HepG2 (cell line): Measurements from ENCODE around the gene PSMD4. TPM values are rescaled to one million over a fixed set of nuclear protein-coding genes. Genes with fewer than 3 reads are reported as not detected.

Source experiments
- CEBPG ChIP-seq: IDR thresholded peaks from 2 replicates; pipeline ENCODE4 v1.6.1; 2016
- CENPT ChIP-seq: sonication (generic); formaldehyde crosslinking; IDR thresholded peaks from 2 replicates; pipeline ENCODE4 v1.8.0; 2022; ENCODE audit warnings: low read depth, mild to moderate bottlenecking, moderate library complexity, missing genetic modification reagents
- ERF ChIP-seq: IDR thresholded peaks from 2 replicates; pipeline ENCODE4 v1.6.1; 2018; ENCODE audit warnings: missing biosample characterization, missing genetic modification reagents
- FIP1L1 ChIP-seq: fragments of 200-400 bp; formaldehyde crosslinking; IDR thresholded peaks from 2 replicates; pipeline ENCODE4 v1.6.1; 2018; ENCODE audit warnings: low read depth, mild to moderate bottlenecking, low read length, moderate library complexity, borderline replicate concordance; ENCODE audit not compliant: insufficient read depth
- FOXA3 ChIP-seq: IDR thresholded peaks from 2 replicates; pipeline ENCODE4 v1.6.1; 2016; ENCODE audit warnings: missing genetic modification reagents, missing compliant biosample characterization
- IRF2 ChIP-seq: IDR thresholded peaks from 2 replicates; pipeline ENCODE4 v1.6.1; 2018; ENCODE audit warnings: missing genetic modification reagents, missing compliant biosample characterization
- KDM1A ChIP-seq: IDR thresholded peaks from 2 replicates; pipeline ENCODE4 v1.6.1; 2016; ENCODE audit warnings: missing compliant biosample characterization
- KLF16 ChIP-seq, 2 experiments: sonication (generic) in 1 of 2; formaldehyde crosslinking in 1 of 2; IDR thresholded peaks; 2 replicates each; pipeline versions ENCODE4 v1.6.1 to v1.8.0; 2016 to 2023; ENCODE audit warnings: missing genetic modification reagents in 2 of 2, missing compliant biosample characterization in 1 of 2
- POLR2G ChIP-seq: fragments of 200-400 bp; formaldehyde crosslinking; IDR thresholded peaks from 2 replicates; pipeline ENCODE4 v1.6.1; 2018; ENCODE audit warnings: mild to moderate bottlenecking, low read depth, low read length, moderate library complexity
- RCOR2 ChIP-seq: IDR thresholded peaks from 2 replicates; pipeline ENCODE4 v1.6.1; 2016; ENCODE audit warnings: missing biosample characterization, missing genetic modification reagents
- SALL2 ChIP-seq: sonication (generic); formaldehyde crosslinking; IDR thresholded peaks from 2 replicates; pipeline ENCODE4 v1.8.1; 2023; ENCODE audit warnings: mild to moderate bottlenecking, missing genetic modification reagents, inconsistent platforms
- SNAPC2 ChIP-seq: sonication (generic); formaldehyde crosslinking; IDR thresholded peaks from 2 replicates; pipeline ENCODE4 v1.8.1; 2022; ENCODE audit warnings: mild to moderate bottlenecking, missing genetic modification reagents
- TBL1XR1 ChIP-seq: fragments of 150-350 bp; IDR thresholded peaks from 2 replicates; pipeline ENCODE4 v1.6.1; 2014; ENCODE audit warnings: borderline replicate concordance, low read length; ENCODE audit not compliant: partially characterized antibody
- TMF1 ChIP-seq: sonication (generic); formaldehyde crosslinking; IDR thresholded peaks from 2 replicates; pipeline ENCODE4 v1.8.1; 2022; ENCODE audit warnings: low read depth, missing genetic modification reagents
- YY1 ChIP-seq: IDR thresholded peaks from 2 replicates; pipeline ENCODE4 v1.6.1; 2011; ENCODE audit warnings: low read length, low read depth, moderate library complexity, mild to moderate bottlenecking; ENCODE audit not compliant: insufficient read depth, insufficient replicate concordance
- ZBTB44 ChIP-seq: sonication (generic); formaldehyde crosslinking; IDR thresholded peaks from 2 replicates; pipeline ENCODE4 v1.4.0; 2020; ENCODE audit warnings: missing genetic modification reagents
- ZFP36L1 ChIP-seq: sonication (generic); formaldehyde crosslinking; IDR thresholded peaks from 2 replicates; pipeline ENCODE4 v1.8.0; 2022; ENCODE audit warnings: mild to moderate bottlenecking, missing genetic modification reagents, moderate library complexity
- ZNF317 ChIP-seq: sonication (generic); formaldehyde crosslinking; IDR thresholded peaks from 2 replicates; pipeline ENCODE4 v1.5.0; 2020; ENCODE audit warnings: mild to moderate bottlenecking, missing genetic modification reagents
- ZNF44 ChIP-seq: sonication (generic); formaldehyde crosslinking; IDR thresholded peaks from 2 replicates; pipeline ENCODE4 v1.5.1; 2020; ENCODE audit warnings: mild to moderate bottlenecking, missing genetic modification reagents
- ZNF672 ChIP-seq: sonication (generic); formaldehyde crosslinking; IDR thresholded peaks from 2 replicates; pipeline ENCODE4 v1.8.1; 2022; ENCODE audit warnings: missing genetic modification reagents
- ZNF724P ChIP-seq: sonication (generic); formaldehyde crosslinking; IDR thresholded peaks from 2 replicates; pipeline ENCODE4 v1.8.0; 2022; ENCODE audit warnings: missing genetic modification reagents, borderline replicate concordance
- ZNF790 ChIP-seq: sonication (generic); formaldehyde crosslinking; IDR thresholded peaks from 2 replicates; pipeline ENCODE4 v1.8.0; 2022; ENCODE audit warnings: missing genetic modification reagents, mild to moderate bottlenecking, borderline replicate concordance
- ZSCAN30 ChIP-seq: sonication (generic); formaldehyde crosslinking; IDR thresholded peaks from 2 replicates; pipeline ENCODE4 v1.5.0; 2020; ENCODE audit warnings: mild to moderate bottlenecking, missing genetic modification reagents
- polyA plus RNA-seq, 8 experiments: library from polyadenylated mRNA; depleted of rRNA in 3 of 8; stranded (reverse) in 7 of 8; unstranded in 1 of 8; fragments of >200 nt; fragmentation: Illumina TruSeq in 4 of 8; extraction: Trizol in 4 of 8; gene quantifications; 2 replicates each; pipeline versions ENCODE4 v1.2.1 to v1.2.3, GENCODE V29; 2011 to 2016; ENCODE audit warnings: low read depth in 4 of 8, missing spikeins in 1 of 8, mixed read lengths in 1 of 8; ENCODE audit not compliant: insufficient read depth in 1 of 8
- total RNA-seq, 5 experiments: library from RNA; depleted of rRNA; stranded (reverse); fragments of >200 nt; fragmentation: Illumina TruSeq; extraction: Trizol; gene quantifications; 2 replicates each; pipeline ENCODE4 v1.2.3, GENCODE V29; 2016; ENCODE audit warnings: low read depth in 1 of 5
- TF ChIP-seq, protein P1 (sequence below): sonication (generic); formaldehyde crosslinking; IDR thresholded peaks from 2 replicates; pipeline ENCODE4 v1.4.0; 2020; ENCODE audit warnings: missing genetic modification reagents
- TF ChIP-seq, protein P2 (sequence below): sonication (generic); formaldehyde crosslinking; IDR thresholded peaks from 2 replicates; pipeline ENCODE4 v1.8.1; 2022; ENCODE audit warnings: mild to moderate bottlenecking, missing genetic modification reagents

Gene PSMD4
- total and polyA plus RNA-seq, 2 of the 13 experiments (the other 11 are each of a cell fraction or from before 2014, with no cell fraction given), result 194 to 243 TPM

DNA sequence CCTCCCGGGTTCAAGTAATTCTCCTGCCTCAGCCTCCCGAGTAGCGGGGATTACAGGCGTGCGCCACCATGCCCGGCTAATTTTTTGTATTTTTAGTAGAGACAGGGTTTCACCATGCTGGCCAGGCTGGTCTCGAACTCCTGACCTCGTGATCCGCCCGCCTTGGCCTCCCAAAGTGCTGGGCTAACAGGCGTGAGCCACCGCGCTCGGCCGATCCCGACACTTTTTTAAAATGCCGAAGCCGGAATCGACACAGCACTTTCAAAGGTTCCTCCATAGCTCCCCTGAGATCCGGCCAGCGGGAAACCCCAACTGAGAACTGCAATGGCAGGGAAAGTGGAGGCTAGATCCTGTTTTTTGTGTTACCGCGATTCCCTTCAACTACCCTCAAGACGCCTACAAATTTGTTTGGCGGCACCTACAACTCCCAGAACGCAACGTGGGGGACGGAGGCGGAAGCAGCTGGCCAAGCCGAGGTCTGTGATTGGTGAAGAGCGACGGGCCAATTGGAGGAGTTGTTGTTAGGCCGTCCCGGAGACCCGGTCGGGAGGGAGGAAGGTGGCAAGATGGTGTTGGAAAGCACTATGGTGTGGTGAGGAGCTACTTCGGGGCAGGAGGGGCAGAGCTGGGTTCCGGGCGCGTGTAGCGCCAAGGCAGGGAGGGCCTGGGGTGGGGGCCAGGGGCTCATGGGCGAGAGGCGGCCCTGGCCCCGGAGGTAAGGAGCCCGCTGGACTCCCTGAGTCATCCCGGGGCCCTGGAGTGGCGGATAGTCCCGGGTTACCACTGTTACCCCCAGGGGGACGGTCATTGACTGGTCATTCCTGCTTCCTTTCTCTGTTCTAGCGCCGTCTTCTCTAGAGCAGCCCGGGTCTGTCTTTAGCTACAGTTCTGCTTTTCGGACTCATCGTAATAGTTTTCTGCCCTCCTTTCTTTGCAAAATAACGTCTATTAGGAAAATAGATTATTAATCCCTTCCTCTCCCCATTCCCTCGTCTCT is at the start of gene PSMD4 (continued):
- TF ChIP-seq ZBTB44 (CRISPR knock-in tag) (no peak), IRF2 (CRISPR knock-in tag) (peak; percentile 71), ZNF44 (CRISPR knock-in tag) (no peak), KLF16 (CRISPR knock-in tag; IDR thresholded peaks at IDR 0.05) (peak in 1 of 2 experiments; percentile 58; a peak in 2 of 4 replicates), ZNF317 (CRISPR knock-in tag) (no peak), TMF1 (CRISPR knock-in tag) (no peak; the same call in 1 of the 2 replicates), ERF (CRISPR knock-in tag) (no peak), KDM1A (CRISPR knock-in tag) (0 out of 2 replicates have a peak, but pooled peaks have one; percentile 62), ZNF790 (no peak), TBL1XR1 (no peak), CENPT (no peak), SNAPC2 (CRISPR knock-in tag) (no peak), ZSCAN30 (CRISPR knock-in tag) (no peak), CEBPG (CRISPR knock-in tag) (no peak), YY1 (peak; percentile 84), FOXA3 (CRISPR knock-in tag) (peak; percentile 52; the same call in 1 of the 2 replicates), POLR2G (peak; percentile 97), FIP1L1 (no peak), SALL2 (CRISPR knock-in tag) (no peak), ZFP36L1 (CRISPR knock-in tag) (no peak), ZNF672 (CRISPR knock-in tag) (no peak), RCOR2 (peak; percentile 55; the same call in 1 of the 2 replicates), ZNF724P (CRISPR knock-in tag) (peak; percentile 82; the same call in 1 of the 2 replicates)
- TF ChIP-seq, protein P1, sequence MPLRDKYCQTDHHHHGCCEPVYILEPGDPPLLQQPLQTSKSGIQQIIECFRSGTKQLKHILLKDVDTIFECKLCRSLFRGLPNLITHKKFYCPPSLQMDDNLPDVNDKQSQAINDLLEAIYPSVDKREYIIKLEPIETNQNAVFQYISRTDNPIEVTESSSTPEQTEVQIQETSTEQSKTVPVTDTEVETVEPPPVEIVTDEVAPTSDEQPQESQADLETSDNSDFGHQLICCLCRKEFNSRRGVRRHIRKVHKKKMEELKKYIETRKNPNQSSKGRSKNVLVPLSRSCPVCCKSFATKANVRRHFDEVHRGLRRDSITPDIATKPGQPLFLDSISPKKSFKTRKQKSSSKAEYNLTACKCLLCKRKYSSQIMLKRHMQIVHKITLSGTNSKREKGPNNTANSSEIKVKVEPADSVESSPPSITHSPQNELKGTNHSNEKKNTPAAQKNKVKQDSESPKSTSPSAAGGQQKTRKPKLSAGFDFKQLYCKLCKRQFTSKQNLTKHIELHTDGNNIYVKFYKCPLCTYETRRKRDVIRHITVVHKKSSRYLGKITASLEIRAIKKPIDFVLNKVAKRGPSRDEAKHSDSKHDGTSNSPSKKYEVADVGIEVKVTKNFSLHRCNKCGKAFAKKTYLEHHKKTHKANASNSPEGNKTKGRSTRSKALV (CRISPR knock-in tag), result no peak
- TF ChIP-seq, protein P2, sequence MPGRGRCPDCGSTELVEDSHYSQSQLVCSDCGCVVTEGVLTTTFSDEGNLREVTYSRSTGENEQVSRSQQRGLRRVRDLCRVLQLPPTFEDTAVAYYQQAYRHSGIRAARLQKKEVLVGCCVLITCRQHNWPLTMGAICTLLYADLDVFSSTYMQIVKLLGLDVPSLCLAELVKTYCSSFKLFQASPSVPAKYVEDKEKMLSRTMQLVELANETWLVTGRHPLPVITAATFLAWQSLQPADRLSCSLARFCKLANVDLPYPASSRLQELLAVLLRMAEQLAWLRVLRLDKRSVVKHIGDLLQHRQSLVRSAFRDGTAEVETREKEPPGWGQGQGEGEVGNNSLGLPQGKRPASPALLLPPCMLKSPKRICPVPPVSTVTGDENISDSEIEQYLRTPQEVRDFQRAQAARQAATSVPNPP (CRISPR knock-in tag), result no peak
